WTC11 (cell line): ENCODE data around the gene PPP1R14C. TPM values are rescaled to one million over a fixed set of nuclear protein-coding genes. Genes with fewer than 3 reads are reported as not detected.

Experiments used
- ATAC-seq: fragments of 200-7000 bp; cut with Tn5 transposase; 2 replicates; pipeline ENCODE4 v1.10.0; 2021; ENCODE audit warnings: mild to moderate bottlenecking, moderate library complexity
- CTCF ChIA-PET: fragments of 300-600 bp; sonication (Branson Sonifier 250); formaldehyde crosslinking; loops from one replicate; lab custom pipeline; 2021; ENCODE audit warnings: antibody characterized with exemption; lab: Charles Lee
- POLR2A ChIA-PET: fragments of 350-600 bp; sonication (Branson Sonifier 250); formaldehyde crosslinking; loops from one replicate; lab custom pipeline; 2021; ENCODE audit warnings: antibody characterized with exemption; lab: Charles Lee
- DNase-seq: peaks from one replicate; pipeline ENCODE4 v3.0.0; 2021; ENCODE audit warnings: low spot score
- H3K27ac Mint-ChIP-seq: 2 replicates; pipeline ENCODE4 v1.8.0; 2021; ENCODE audit warnings: mixed read lengths
- H3K27me3 Mint-ChIP-seq: 2 replicates; pipeline ENCODE4 v1.8.0; 2021; ENCODE audit warnings: low read depth, mild to moderate bottlenecking, moderate library complexity, mixed read lengths
- H3K36me3 Mint-ChIP-seq: 2 replicates; pipeline ENCODE4 v1.8.0; 2021; ENCODE audit warnings: mixed read lengths
- H3K4me1 Mint-ChIP-seq: 2 replicates; pipeline ENCODE4 v1.8.0; 2022; ENCODE audit warnings: mixed read lengths
- H3K4me3 Mint-ChIP-seq: 2 replicates; pipeline ENCODE4 v1.8.0; 2021; ENCODE audit warnings: mild to moderate bottlenecking, moderate library complexity, mixed read lengths
- H3K9me3 Mint-ChIP-seq: 2 replicates; pipeline ENCODE4 v1.8.0; 2021; ENCODE audit warnings: mixed read lengths
- ATF1 ChIP-seq: sonication (generic); formaldehyde crosslinking; IDR thresholded peaks from 2 replicates; pipeline ENCODE4 v1.8.1; 2023; ENCODE audit warnings: mild to moderate bottlenecking, moderate library complexity, missing genetic modification reagents
- CREM ChIP-seq: sonication (generic); formaldehyde crosslinking; IDR thresholded peaks from 2 replicates; pipeline ENCODE4 v1.8.1; 2022; ENCODE audit warnings: mild to moderate bottlenecking, missing genetic modification reagents, moderate library complexity
- ELF4 ChIP-seq: sonication (generic); formaldehyde crosslinking; IDR thresholded peaks from 2 replicates; pipeline ENCODE4 v1.8.1; 2022; ENCODE audit warnings: low read depth, mild to moderate bottlenecking, moderate library complexity, missing genetic modification reagents
- ESRRA ChIP-seq: sonication (generic); formaldehyde crosslinking; IDR thresholded peaks from 2 replicates; pipeline ENCODE4 v1.8.1; 2022; ENCODE audit warnings: mild to moderate bottlenecking, missing genetic modification reagents, borderline replicate concordance
- FOXK1 ChIP-seq: sonication (generic); formaldehyde crosslinking; IDR thresholded peaks from 2 replicates; pipeline ENCODE4 v1.8.0; 2022; ENCODE audit warnings: mild to moderate bottlenecking, moderate library complexity, missing genetic modification reagents
- GRHL2 ChIP-seq: fragments of 250-450 bp; sonication (Bioruptor Pico); IDR thresholded peaks from 2 replicates; pipeline ENCODE4 v1.8.0; 2022; ENCODE audit warnings: mild to moderate bottlenecking, moderate library complexity; ENCODE audit not compliant: insufficient replicate concordance, severe bottlenecking
- JUN ChIP-seq: sonication (generic); formaldehyde crosslinking; IDR thresholded peaks from 2 replicates; pipeline ENCODE4 v1.8.0; 2023; ENCODE audit warnings: mild to moderate bottlenecking, missing genetic modification reagents
- NR1H2 ChIP-seq: sonication (generic); formaldehyde crosslinking; IDR thresholded peaks from 2 replicates; pipeline ENCODE4 v1.9.0; 2021; ENCODE audit warnings: mild to moderate bottlenecking, moderate library complexity, missing genetic modification reagents
- RORB ChIP-seq: fragments of 250-450 bp; sonication (Bioruptor Pico); IDR thresholded peaks from 2 replicates; pipeline ENCODE4 v1.9.0; 2021; ENCODE audit warnings: mild to moderate bottlenecking
- TP53 ChIP-seq: sonication (generic); formaldehyde crosslinking; IDR thresholded peaks from 2 replicates; pipeline ENCODE4 v1.8.1; 2023; ENCODE audit warnings: mild to moderate bottlenecking, missing genetic modification reagents
- ZBTB21 ChIP-seq: sonication (generic); formaldehyde crosslinking; IDR thresholded peaks from 2 replicates; pipeline ENCODE4 v1.8.1; 2023; ENCODE audit warnings: mild to moderate bottlenecking, missing genetic modification reagents, borderline replicate concordance
- ZNF219 ChIP-seq: sonication (generic); formaldehyde crosslinking; IDR thresholded peaks from 2 replicates; pipeline ENCODE4 v1.8.0; 2023; ENCODE audit warnings: missing genetic modification reagents, mild to moderate bottlenecking, borderline replicate concordance
- ZNF317 ChIP-seq: sonication (generic); formaldehyde crosslinking; IDR thresholded peaks from 2 replicates; pipeline ENCODE4 v1.8.1; 2023; ENCODE audit warnings: low read depth, mild to moderate bottlenecking, moderate library complexity, missing genetic modification reagents, borderline replicate concordance
- ZNF396 ChIP-seq: fragments of 250-450 bp; sonication (Bioruptor Pico); IDR thresholded peaks from 2 replicates; pipeline ENCODE4 v1.8.0; 2021; ENCODE audit warnings: mild to moderate bottlenecking, moderate library complexity, borderline replicate concordance
- ZNF671 ChIP-seq: fragments of 250-450 bp; sonication (Bioruptor Pico); IDR thresholded peaks from 2 replicates; pipeline ENCODE4 v1.8.0; 2021; ENCODE audit warnings: mild to moderate bottlenecking
- total RNA-seq: library from RNA; stranded (reverse); gene quantifications from 3 replicates; pipeline ENCODE4 v1.2.3, GENCODE V29; 2021
- TF ChIP-seq, protein P1 (sequence below): fragments of 250-450 bp; sonication (Bioruptor Pico); IDR thresholded peaks from 2 replicates; pipeline ENCODE4 v2.1.2; 2022; ENCODE audit warnings: mild to moderate bottlenecking, moderate library complexity
- TF ChIP-seq, protein P2 (sequence below): sonication (generic); formaldehyde crosslinking; IDR thresholded peaks from 2 replicates; pipeline ENCODE4 v1.8.0; 2023; ENCODE audit warnings: missing genetic modification reagents
- TF ChIP-seq, protein P3 (sequence below): sonication (generic); formaldehyde crosslinking; IDR thresholded peaks from 2 replicates; pipeline ENCODE4 v1.8.1; 2022; ENCODE audit warnings: mild to moderate bottlenecking, missing genetic modification reagents, moderate library complexity, borderline replicate concordance
- TF ChIP-seq, protein P4 (sequence below): sonication (generic); formaldehyde crosslinking; IDR thresholded peaks from 2 replicates; pipeline ENCODE4 v1.8.1; 2023; ENCODE audit warnings: mild to moderate bottlenecking, missing genetic modification reagents
- TF ChIP-seq, protein P5 (sequence below): sonication (generic); formaldehyde crosslinking; IDR thresholded peaks from 2 replicates; pipeline ENCODE4 v1.8.0; 2022; ENCODE audit warnings: mild to moderate bottlenecking, missing genetic modification reagents
- TF ChIP-seq, protein P6 (sequence below): sonication (generic); formaldehyde crosslinking; IDR thresholded peaks from 2 replicates; pipeline ENCODE4 v1.8.0; 2022; ENCODE audit warnings: missing genetic modification reagents
- TF ChIP-seq, protein P7 (sequence below): fragments of 250-450 bp; sonication (Bioruptor Pico); IDR thresholded peaks from 2 replicates; pipeline ENCODE4 v1.9.0; 2021; ENCODE audit warnings: mild to moderate bottlenecking

Gene PPP1R14C
- total RNA-seq, 1 experiment from 2014 or later = 1.1 TPM

DNA sequence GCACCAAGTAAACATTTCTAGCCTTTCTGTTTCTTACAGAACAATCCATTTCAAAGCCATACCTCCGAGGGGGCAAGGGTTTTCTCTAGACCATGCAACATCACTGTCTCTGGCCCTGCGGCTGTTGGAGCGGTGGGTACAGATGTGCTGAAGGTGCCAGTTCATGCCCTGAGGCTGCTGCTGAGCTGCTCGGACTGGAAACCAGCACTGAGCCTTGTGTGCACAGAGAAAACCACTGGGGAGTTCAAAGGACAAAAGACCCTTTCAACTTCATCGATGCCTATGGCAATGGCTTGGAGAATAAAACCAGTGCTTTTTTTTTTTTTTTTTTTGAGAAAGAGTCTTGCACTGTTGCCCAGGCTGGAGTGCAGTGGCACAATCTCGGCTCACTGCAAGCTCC lies 132.6 kb downstream of the PPP1R14C start:
- POLR2A ChIA-PET = no interaction called here
- H3K27me3 Mint-ChIP-seq = no peaks in the 10 kb centered on the region
- ATAC-seq = no peak
- no peak overlapping the region for H3K4me3 Mint-ChIP-seq
- CTCF ChIA-PET = interaction anchor here (0.5 to 1.5 kb wide), 2 partner anchors 194 to 195 kb away, joined by 3 read pairs; no protein-coding TSS in a partner anchor
- TF ChIP-seq, protein P1, sequence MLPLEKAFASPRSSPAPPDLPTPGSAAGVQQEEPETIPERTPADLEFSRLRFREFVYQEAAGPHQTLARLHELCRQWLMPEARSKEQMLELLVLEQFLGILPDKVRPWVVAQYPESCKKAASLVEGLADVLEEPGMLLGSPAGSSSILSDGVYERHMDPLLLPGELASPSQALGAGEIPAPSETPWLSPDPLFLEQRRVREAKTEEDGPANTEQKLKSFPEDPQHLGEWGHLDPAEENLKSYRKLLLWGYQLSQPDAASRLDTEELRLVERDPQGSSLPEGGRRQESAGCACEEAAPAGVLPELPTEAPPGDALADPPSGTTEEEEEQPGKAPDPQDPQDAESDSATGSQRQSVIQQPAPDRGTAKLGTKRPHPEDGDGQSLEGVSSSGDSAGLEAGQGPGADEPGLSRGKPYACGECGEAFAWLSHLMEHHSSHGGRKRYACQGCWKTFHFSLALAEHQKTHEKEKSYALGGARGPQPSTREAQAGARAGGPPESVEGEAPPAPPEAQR (CRISPR knock-in tag) = no peak
- TF ChIP-seq ZNF317 (CRISPR knock-in tag) (no peak), ATF1 (CRISPR knock-in tag) (no peak), ELF4 (CRISPR knock-in tag) (no peak), ZNF219 (no peak), GRHL2 (CRISPR knock-in tag) (no peak), TP53 (no peak), ZNF671 (CRISPR knock-in tag) (no peak)
- TF ChIP-seq, protein P2, sequence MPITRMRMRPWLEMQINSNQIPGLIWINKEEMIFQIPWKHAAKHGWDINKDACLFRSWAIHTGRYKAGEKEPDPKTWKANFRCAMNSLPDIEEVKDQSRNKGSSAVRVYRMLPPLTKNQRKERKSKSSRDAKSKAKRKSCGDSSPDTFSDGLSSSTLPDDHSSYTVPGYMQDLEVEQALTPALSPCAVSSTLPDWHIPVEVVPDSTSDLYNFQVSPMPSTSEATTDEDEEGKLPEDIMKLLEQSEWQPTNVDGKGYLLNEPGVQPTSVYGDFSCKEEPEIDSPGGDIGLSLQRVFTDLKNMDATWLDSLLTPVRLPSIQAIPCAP = no peak
- TF ChIP-seq, protein P3, sequence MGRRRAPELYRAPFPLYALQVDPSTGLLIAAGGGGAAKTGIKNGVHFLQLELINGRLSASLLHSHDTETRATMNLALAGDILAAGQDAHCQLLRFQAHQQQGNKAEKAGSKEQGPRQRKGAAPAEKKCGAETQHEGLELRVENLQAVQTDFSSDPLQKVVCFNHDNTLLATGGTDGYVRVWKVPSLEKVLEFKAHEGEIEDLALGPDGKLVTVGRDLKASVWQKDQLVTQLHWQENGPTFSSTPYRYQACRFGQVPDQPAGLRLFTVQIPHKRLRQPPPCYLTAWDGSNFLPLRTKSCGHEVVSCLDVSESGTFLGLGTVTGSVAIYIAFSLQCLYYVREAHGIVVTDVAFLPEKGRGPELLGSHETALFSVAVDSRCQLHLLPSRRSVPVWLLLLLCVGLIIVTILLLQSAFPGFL (CRISPR knock-in tag) = no peak
- TF ChIP-seq, all 79 proteins: peak for 0
- no peak overlapping the region for H3K27ac Mint-ChIP-seq
- H3K9me3 Mint-ChIP-seq = peaks cover 6% of the 10 kb centered on the region
- H3K4me1 Mint-ChIP-seq = peaks cover 4% of the 10 kb centered on the region; the same call in 1 of the 2 replicates
- no peaks in the 10 kb centered on the region for H3K36me3 Mint-ChIP-seq
- no peak for DNase-seq

DNA sequence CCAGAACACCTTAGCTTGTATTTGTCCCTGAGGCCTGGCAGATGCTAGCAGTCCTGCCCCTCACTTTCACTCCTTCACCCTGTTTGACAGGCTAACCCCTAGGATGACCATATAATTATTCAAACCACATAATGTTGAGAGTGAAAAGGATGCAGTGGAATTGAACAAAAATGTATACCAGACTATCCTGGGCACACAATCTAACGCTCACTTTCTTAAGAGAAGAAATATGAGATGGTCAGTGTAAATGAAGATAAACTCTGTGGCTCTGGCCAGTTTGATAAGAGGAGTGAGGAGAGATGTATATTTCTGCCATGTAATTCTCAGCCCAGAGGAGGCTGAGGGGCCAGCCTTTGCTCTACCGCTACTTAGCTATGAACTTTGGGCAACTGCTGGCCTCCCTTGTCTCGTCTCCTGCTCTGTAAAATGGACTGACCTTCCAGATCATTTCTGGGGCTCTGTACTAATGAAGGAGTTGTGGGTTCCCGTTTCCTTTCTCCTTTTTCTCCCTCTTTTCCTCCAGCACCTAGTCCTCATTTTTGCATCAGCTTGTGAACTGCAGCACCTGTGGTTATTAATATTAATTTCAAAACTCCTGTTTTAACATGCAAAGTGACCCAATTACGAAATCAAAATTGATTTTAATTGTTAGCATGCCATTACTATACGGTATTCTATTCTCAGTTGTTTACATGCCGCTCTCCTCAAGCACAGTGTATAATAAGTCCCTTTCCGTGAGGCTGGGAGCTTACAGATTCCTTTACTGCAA lies 133.5 kb downstream of the PPP1R14C start:
- Mint-ChIP-seq H3K4me1 (peaks cover 5% of the 10 kb centered on the region; the same call in 1 of the 2 replicates), H3K4me3 (no peak overlapping the region), H3K27ac (no peak overlapping the region), H3K9me3 (peaks cover 14% of the 10 kb centered on the region), H3K27me3 (no peaks in the 10 kb centered on the region), H3K36me3 (no peaks in the 10 kb centered on the region)
- POLR2A ChIA-PET = no interaction called here
- CTCF ChIA-PET = interaction anchor here (1.5 kb wide), 1 partner anchor 195 kb away, joined by 3 read pairs; no protein-coding TSS in a partner anchor
- DNase-seq = no peak
- no peak for ATAC-seq
- TF ChIP-seq ZBTB21 (no peak), CREM (CRISPR knock-in tag) (no peak), ZNF219 (no peak), JUN (CRISPR knock-in tag) (no peak), RORB (CRISPR knock-in tag) (no peak), NR1H2 (CRISPR knock-in tag) (no peak), ELF4 (CRISPR knock-in tag) (no peak), ESRRA (CRISPR knock-in tag) (no peak), ZNF396 (CRISPR knock-in tag) (no peak), FOXK1 (CRISPR knock-in tag) (no peak), ZNF671 (CRISPR knock-in tag) (no peak)
- TF ChIP-seq, protein P4, sequence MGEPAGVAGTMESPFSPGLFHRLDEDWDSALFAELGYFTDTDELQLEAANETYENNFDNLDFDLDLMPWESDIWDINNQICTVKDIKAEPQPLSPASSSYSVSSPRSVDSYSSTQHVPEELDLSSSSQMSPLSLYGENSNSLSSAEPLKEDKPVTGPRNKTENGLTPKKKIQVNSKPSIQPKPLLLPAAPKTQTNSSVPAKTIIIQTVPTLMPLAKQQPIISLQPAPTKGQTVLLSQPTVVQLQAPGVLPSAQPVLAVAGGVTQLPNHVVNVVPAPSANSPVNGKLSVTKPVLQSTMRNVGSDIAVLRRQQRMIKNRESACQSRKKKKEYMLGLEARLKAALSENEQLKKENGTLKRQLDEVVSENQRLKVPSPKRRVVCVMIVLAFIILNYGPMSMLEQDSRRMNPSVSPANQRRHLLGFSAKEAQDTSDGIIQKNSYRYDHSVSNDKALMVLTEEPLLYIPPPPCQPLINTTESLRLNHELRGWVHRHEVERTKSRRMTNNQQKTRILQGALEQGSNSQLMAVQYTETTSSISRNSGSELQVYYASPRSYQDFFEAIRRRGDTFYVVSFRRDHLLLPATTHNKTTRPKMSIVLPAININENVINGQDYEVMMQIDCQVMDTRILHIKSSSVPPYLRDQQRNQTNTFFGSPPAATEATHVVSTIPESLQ (CRISPR knock-in tag) = no peak
- TF ChIP-seq, protein P5, sequence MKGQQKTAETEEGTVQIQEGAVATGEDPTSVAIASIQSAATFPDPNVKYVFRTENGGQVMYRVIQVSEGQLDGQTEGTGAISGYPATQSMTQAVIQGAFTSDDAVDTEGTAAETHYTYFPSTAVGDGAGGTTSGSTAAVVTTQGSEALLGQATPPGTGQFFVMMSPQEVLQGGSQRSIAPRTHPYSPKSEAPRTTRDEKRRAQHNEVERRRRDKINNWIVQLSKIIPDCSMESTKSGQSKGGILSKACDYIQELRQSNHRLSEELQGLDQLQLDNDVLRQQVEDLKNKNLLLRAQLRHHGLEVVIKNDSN (CRISPR knock-in tag) = no peak
- TF ChIP-seq, protein P6, sequence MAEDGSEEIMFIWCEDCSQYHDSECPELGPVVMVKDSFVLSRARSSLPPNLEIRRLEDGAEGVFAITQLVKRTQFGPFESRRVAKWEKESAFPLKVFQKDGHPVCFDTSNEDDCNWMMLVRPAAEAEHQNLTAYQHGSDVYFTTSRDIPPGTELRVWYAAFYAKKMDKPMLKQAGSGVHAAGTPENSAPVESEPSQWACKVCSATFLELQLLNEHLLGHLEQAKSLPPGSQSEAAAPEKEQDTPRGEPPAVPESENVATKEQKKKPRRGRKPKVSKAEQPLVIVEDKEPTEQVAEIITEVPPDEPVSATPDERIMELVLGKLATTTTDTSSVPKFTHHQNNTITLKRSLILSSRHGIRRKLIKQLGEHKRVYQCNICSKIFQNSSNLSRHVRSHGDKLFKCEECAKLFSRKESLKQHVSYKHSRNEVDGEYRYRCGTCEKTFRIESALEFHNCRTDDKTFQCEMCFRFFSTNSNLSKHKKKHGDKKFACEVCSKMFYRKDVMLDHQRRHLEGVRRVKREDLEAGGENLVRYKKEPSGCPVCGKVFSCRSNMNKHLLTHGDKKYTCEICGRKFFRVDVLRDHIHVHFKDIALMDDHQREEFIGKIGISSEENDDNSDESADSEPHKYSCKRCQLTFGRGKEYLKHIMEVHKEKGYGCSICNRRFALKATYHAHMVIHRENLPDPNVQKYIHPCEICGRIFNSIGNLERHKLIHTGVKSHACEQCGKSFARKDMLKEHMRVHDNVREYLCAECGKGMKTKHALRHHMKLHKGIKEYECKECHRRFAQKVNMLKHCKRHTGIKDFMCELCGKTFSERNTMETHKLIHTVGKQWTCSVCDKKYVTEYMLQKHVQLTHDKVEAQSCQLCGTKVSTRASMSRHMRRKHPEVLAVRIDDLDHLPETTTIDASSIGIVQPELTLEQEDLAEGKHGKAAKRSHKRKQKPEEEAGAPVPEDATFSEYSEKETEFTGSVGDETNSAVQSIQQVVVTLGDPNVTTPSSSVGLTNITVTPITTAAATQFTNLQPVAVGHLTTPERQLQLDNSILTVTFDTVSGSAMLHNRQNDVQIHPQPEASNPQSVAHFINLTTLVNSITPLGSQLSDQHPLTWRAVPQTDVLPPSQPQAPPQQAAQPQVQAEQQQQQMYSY = no peak
- TF ChIP-seq, protein P7, sequence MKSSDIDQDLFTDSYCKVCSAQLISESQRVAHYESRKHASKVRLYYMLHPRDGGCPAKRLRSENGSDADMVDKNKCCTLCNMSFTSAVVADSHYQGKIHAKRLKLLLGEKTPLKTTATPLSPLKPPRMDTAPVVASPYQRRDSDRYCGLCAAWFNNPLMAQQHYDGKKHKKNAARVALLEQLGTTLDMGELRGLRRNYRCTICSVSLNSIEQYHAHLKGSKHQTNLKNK (CRISPR knock-in tag) = no peak
- TF ChIP-seq, all 79 proteins: peak for 0
